ENCODE measurements around the gene RAPGEF6. TPM values are rescaled to one million over a fixed set of nuclear protein-coding genes. Genes with fewer than 3 reads are reported as not detected.

RAPGEF6 gene
- total and polyA plus RNA-seq, 2 experiments from 2014 or later = 9.5 to 20.3 TPM

- TF ChIP-seq ZNF462 (CRISPR knock-in tag; IDR thresholded peaks at IDR 0.05) (no peak), CTCF (conservative IDR thresholded peaks at IDR 0.05; ENCODE audit: low read depth in 2 of 2) (no peak), CREB1 (CRISPR knock-in tag; IDR thresholded peaks at IDR 0.05; ENCODE audit: low read depth) (no peak)
Measured at GRCh38 chr5:131641494-131641893, 6.5 kb upstream of the RAPGEF6 start (continued).

GRCh38 chr5:131640043-131640856 is 5.2 kb upstream of the RAPGEF6 start:
- Histone ChIP-seq H3F3A (replicated peaks; ENCODE audit: low read depth) (peaks cover 7% of the 10 kb centered on the region), H3K36me3 (ENCODE audit: insufficient read depth) (no peaks in the 10 kb centered on the region), H4K20me1 (replicated peaks; ENCODE audit: insufficient read depth) (no peaks in the 10 kb centered on the region), H3K27me3 (ENCODE audit: insufficient read depth) (no peaks in the 10 kb centered on the region), H3K4me2 (no peak overlapping the region), H3K4me1 (ENCODE audit: insufficient read depth) (peaks cover 7% of the 10 kb centered on the region; the same call in 1 of the 2 replicates), H3K4me3 (no peak overlapping the region), H3K9me2 (ENCODE audit: insufficient read depth) (no peaks in the 10 kb centered on the region), H3K27ac (ENCODE audit: low read depth) (no peak overlapping the region), H2AFZ (no peak overlapping the region), H3K79me2 (replicated peaks; ENCODE audit: insufficient read depth) (no peaks in the 10 kb centered on the region)
- no peak overlapping the region for H3K4me3 Mint-ChIP-seq
- DNase-seq (ENCODE audit: low spot score) (no peak), ATAC-seq (peak; percentile 75)
- no peaks in the 10 kb centered on the region for H3K36me3 Mint-ChIP-seq (ENCODE audit: low read depth)
- no peak overlapping the region for H3K27ac Mint-ChIP-seq
- peaks cover 4% of the 10 kb centered on the region for H3K4me1 Mint-ChIP-seq
- no peaks in the 10 kb centered on the region; the same call in 2 of the 3 replicates for H3K9me3 Mint-ChIP-seq
- no peaks in the 10 kb centered on the region for H3K27me3 Mint-ChIP-seq (ENCODE audit: insufficient read depth, low read depth, poor library complexity)
- TF ChIP-seq CREB1 (CRISPR knock-in tag; IDR thresholded peaks at IDR 0.05; ENCODE audit: low read depth) (no peak), EZH2phosphoT487 (IDR thresholded peaks at IDR 0.05; ENCODE audit: unreplicated experiment) (no peak)

Data from GM23338 (cell line).